Activated CD8-positive, alpha-beta T cell treated with anti-CD3 and anti-CD28 coated beads for 36 hours (primary cell): ENCODE results near the gene CAVIN2. TPM values are rescaled to one million over a fixed set of nuclear protein-coding genes. Genes with fewer than 3 reads are reported as not detected.

Experiments used
- ATAC-seq: fragments of 200-7000 bp; cut with Tn5 transposase; one replicate; pipeline ENCODE4 v1.10.0; 2021; ENCODE audit warnings: mild to moderate bottlenecking, moderate library complexity
- CTCF ChIA-PET: fragments of 350-600 bp; sonication (Branson Sonifier 250); formaldehyde crosslinking; loops from one replicate; lab custom pipeline; 2021; ENCODE audit warnings: antibody characterized with exemption; lab: Charles Lee
- POLR2A ChIA-PET: fragments of 350-600 bp; sonication (Branson Sonifier 250); formaldehyde crosslinking; loops from one replicate; lab custom pipeline; 2021; ENCODE audit warnings: antibody characterized with exemption; lab: Charles Lee
- DNase-seq: peaks from one replicate; pipeline ENCODE4 v3.0.0-alpha.2; 2020
- H3K27ac Mint-ChIP-seq: one replicate; pipeline ENCODE4 v1.8.0; 2021; ENCODE audit warnings: mild to moderate bottlenecking, mixed read lengths
- H3K27me3 Mint-ChIP-seq: one replicate; pipeline ENCODE4 v1.8.0; 2021; ENCODE audit warnings: mixed read lengths
- H3K36me3 Mint-ChIP-seq: one replicate; pipeline ENCODE4 v1.8.0; 2021; ENCODE audit warnings: low read depth, mixed read lengths
- H3K4me1 Mint-ChIP-seq: one replicate; pipeline ENCODE4 v1.8.0; 2021; ENCODE audit warnings: low read depth, mixed read lengths
- H3K4me3 Mint-ChIP-seq: one replicate; pipeline ENCODE4 v1.8.0; 2021; ENCODE audit warnings: mild to moderate bottlenecking, moderate library complexity, mixed read lengths
- H3K9me3 Mint-ChIP-seq: one replicate; pipeline ENCODE4 v1.8.0; 2021; ENCODE audit warnings: mixed read lengths
- CTCF ChIP-seq: fragments of 200-600 bp; IDR thresholded peaks from one replicate; pipeline ENCODE4 v1.8.0; 2022; ENCODE audit warnings: antibody characterized with exemption, mild to moderate bottlenecking
- intact Hi-C: fragments of 100-400 bp; cut with micrococcal nuclease; formaldehyde crosslinking; loops from one replicate; pipeline ENCODE4 v1.10.0; 2022
- total RNA-seq, 2 experiments: library from RNA; stranded (reverse); gene quantifications; one replicate each; pipeline ENCODE4 v1.2.3, GENCODE V29; 2021

CAVIN2 gene
- total RNA-seq, 2 experiments from 2014 or later: not detected

- Mint-ChIP-seq H3K27ac (no peak overlapping the region), H3K27me3 (peaks cover 34% of the 10 kb centered on the region)
- intact Hi-C loops: no loop called here
Measured at GRCh38 chr2:191844706-191845105, 2.2 kb downstream of the CAVIN2 start.

DNA sequence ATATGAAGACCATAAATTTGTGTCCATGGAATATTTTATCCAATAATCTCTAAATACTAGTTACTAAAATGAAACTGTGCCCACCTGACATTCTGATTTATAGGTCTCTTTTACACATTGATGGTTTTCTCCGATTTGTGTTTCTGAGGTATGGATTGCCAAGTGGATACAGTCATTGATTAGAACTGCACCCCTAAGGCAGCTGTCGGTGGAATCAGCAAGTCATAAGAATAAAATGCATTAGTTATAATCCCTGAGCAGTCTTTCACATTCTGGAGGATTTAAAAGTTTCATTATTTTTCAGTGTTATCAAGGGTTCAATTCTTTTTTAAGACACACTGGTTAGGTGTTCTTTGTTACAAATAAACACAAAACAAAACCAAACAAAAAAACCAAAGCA lies 6.0 kb downstream of the CAVIN2 start:
- TF ChIP-seq CTCF: no peak
- ChIA-PET POLR2A (no interaction called here), CTCF (interaction anchor here (1.2 to 2.2 kb wide), 3 partner anchors 9 to 322 kb away, joined by 3 to 8 read pairs (median 5); no protein-coding TSS in a partner anchor)
- Mint-ChIP-seq H3K27me3 (peaks cover 18% of the 10 kb centered on the region), H3K9me3 (no peaks in the 10 kb centered on the region), H3K27ac (no peak overlapping the region), H3K4me3 (no peak overlapping the region), H3K36me3 (no peaks in the 10 kb centered on the region), H3K4me1 (no peaks in the 10 kb centered on the region)
- ATAC-seq (no peak), DNase-seq (no peak)
- intact Hi-C loops: no loop called here

More at GRCh38 chr2:191844706-191845105, 2.2 kb downstream of the CAVIN2 start:
- no peak for DNase-seq
- CTCF ChIA-PET: no interaction called here
- H3K4me1 Mint-ChIP-seq: peaks cover 3% of the 10 kb centered on the region
- TF ChIP-seq CTCF: no peak
- no peak overlapping the region for H3K4me3 Mint-ChIP-seq
- no peaks in the 10 kb centered on the region for H3K9me3 Mint-ChIP-seq
- no peaks in the 10 kb centered on the region for H3K36me3 Mint-ChIP-seq
- POLR2A ChIA-PET: interaction anchor here (0.6 kb wide), 1 partner anchor 8 kb away, joined by 3 read pairs; no protein-coding TSS in a partner anchor
- no peak for ATAC-seq

DNA sequence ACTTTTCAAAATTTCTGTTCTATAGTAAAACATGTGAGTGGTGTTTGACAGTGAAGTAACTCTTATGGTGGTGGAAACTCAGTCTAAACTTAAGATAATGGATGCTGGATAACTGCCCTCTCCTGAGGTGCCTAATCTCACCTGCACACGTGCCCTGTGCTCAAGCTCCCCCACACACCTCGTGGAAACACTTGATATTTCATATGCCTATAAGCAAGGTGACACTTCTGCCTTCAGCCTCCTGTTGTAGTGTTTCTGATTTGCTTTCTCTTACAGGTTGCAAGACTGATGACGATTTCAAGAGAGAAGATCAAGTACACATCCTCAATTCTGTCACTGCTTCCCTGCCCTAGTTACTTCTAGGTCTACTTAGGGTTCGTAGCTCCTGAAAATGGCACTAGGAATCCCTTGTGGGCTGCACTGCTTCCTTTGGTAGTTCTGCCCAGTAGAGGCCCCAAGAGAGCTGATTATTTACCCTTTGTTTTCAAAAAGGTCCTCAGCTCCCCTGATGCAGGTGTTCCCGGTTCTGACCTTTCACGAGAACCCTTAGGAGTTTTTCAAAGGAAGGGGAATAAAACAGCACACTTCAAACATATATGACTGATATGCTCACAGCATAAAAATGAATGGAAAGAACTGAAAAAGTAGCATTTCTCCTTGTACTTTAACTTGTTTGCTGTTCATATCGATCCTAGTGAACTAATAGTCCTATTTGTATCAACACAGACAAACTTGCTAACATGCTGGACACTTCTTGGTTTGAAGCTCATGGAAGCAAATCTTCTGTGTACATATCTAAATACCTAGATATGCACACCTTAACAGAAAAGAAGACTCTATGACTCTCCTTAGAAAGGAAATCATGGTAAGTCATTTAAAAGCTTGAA lies 6.7 kb downstream of the CAVIN2 start:
- no peak overlapping the region for H3K27ac Mint-ChIP-seq
- peaks cover 15% of the 10 kb centered on the region for H3K27me3 Mint-ChIP-seq
- no peaks in the 10 kb centered on the region for H3K4me1 Mint-ChIP-seq
- DNase-seq (no peak), ATAC-seq (no peak)
- no peak overlapping the region for H3K4me3 Mint-ChIP-seq
- no peaks in the 10 kb centered on the region for H3K36me3 Mint-ChIP-seq
- POLR2A ChIA-PET: no interaction called here
- intact Hi-C loops: no loop called here
- CTCF ChIA-PET: interaction anchor here (1.2 to 2.2 kb wide), 5 partner anchors 10 to 322 kb away, joined by 3 to 8 read pairs (median 4); no protein-coding TSS in a partner anchor
- TF ChIP-seq CTCF: no peak
- no peaks in the 10 kb centered on the region for H3K9me3 Mint-ChIP-seq

- Mint-ChIP-seq H3K36me3 (no peaks in the 10 kb centered on the region), H3K4me3 (no peak overlapping the region), H3K4me1 (no peaks in the 10 kb centered on the region), H3K27ac (no peak overlapping the region), H3K27me3 (peaks cover 16% of the 10 kb centered on the region), H3K9me3 (no peaks in the 10 kb centered on the region)
- TF ChIP-seq CTCF: no peak
- no peak for DNase-seq
- ChIA-PET CTCF (interaction anchor here (1.7 kb wide), 1 partner anchor 11 kb away, joined by 4 read pairs; no protein-coding TSS in a partner anchor), POLR2A (no interaction called here)
- intact Hi-C loops: no loop called here
- no peak for ATAC-seq
Measured at GRCh38 chr2:191838526-191838925, 8.4 kb downstream of the CAVIN2 start.
